GM12878 (cell line): Measurements from ENCODE around the gene RTF1. TPM values are rescaled to one million over a fixed set of nuclear protein-coding genes. Genes with fewer than 3 reads are reported as not detected.

ENCODE experiments used
- ATAC-seq: fragments of 200-7000 bp; cut with Tn5 transposase; 3 replicates; pipeline ENCODE4 v1.9.1; 2020; ENCODE audit warnings: mild to moderate bottlenecking, moderate library complexity
- BruUV-seq: library from RNA; stranded (reverse); fragments of 400-500 nt; replicated peaks from 2 replicates; lab custom pipeline; 2021; lab: Mats Ljungman, UMichigan
- CTCF ChIA-PET: fragments of 300-600 bp; sonication (Branson Sonifier 250); formaldehyde crosslinking; extraction: SDS; loops from one replicate; lab custom pipeline; 2021; ENCODE audit warnings: inconsistent platforms; lab: Yijun Ruan, JAX
- POLR2A ChIA-PET: fragments of 350-600 bp; formaldehyde crosslinking; extraction: SDS; loops from one replicate; lab custom pipeline; 2021; ENCODE audit warnings: inconsistent platforms; lab: Charles Lee
- RAD21 ChIA-PET: fragments of 300-600 bp; sonication (Branson Sonifier 250); formaldehyde crosslinking; loops from one replicate; lab custom pipeline; 2023; ENCODE audit warnings: antibody characterized with exemption; ENCODE audit not compliant: unreplicated experiment; lab: Charles Lee
- SMC1A ChIA-PET: fragments of 300-600 bp; sonication (Branson Sonifier 250); formaldehyde crosslinking; loops from one replicate; lab custom pipeline; 2023; ENCODE audit not compliant: unreplicated experiment, uncharacterized antibody; lab: Charles Lee
- DNase-seq: peaks from one replicate; pipeline ENCODE4 v3.0.0-alpha.2; 2011; ENCODE audit warnings: low read depth, low spot score
- FAIRE-seq: peaks from 3 replicates; lab custom pipeline; 2011; peaks lifted over from hg19 to GRCh38; lab: Jason Lieb, UNC
- H2AFZ ChIP-seq: 2 replicates; pipeline ENCODE4 v1.6.0; 2011; ENCODE audit warnings: low read depth, low read length, control low read depth; ENCODE audit not compliant: control insufficient read depth
- H3K27ac ChIP-seq: 2 replicates; pipeline ENCODE4 v1.5.1; 2011; ENCODE audit warnings: control low read depth; ENCODE audit not compliant: control insufficient read depth, insufficient read depth
- H3K27me3 ChIP-seq, 2 experiments: replicated peaks in 1 of 2; 2 replicates each; pipeline versions ENCODE4 v1.6.0 to v1.6.1; 2011; ENCODE audit warnings: low read length in 1 of 2; ENCODE audit not compliant: control insufficient read depth in 2 of 2, insufficient read depth in 2 of 2
- H3K36me3 ChIP-seq, 2 experiments: 2 replicates each; pipeline ENCODE4 v1.5.1; 2011; ENCODE audit warnings: low read length in 1 of 2; ENCODE audit not compliant: control insufficient read depth in 2 of 2, insufficient read depth in 2 of 2
- H3K4me1 ChIP-seq: 2 replicates; pipeline ENCODE4 v1.6.1; 2011; ENCODE audit warnings: mild to moderate bottlenecking, low read length, moderate library complexity, mixed read lengths; ENCODE audit not compliant: control insufficient read depth, insufficient read depth
- H3K4me2 ChIP-seq: 2 replicates; pipeline ENCODE4 v1.6.0; 2011; ENCODE audit warnings: control low read depth; ENCODE audit not compliant: control insufficient read depth, insufficient read depth
- H3K4me3 ChIP-seq: fragments of 200-600 bp; sonication (generic); 2 replicates; pipeline ENCODE4 v1.5.1; 2016
- H3K79me2 ChIP-seq: 2 replicates; pipeline ENCODE4 v1.6.0; 2011; ENCODE audit warnings: low read length; ENCODE audit not compliant: control insufficient read depth, insufficient read depth
- H3K9ac ChIP-seq: 2 replicates; pipeline ENCODE4 v1.8.0; 2011; ENCODE audit warnings: low read length, control low read depth, mixed read lengths; ENCODE audit not compliant: control insufficient read depth, insufficient read depth
- H3K9me3 ChIP-seq: replicated peaks from 3 replicates; pipeline ENCODE4 v1.5.1; 2011; ENCODE audit warnings: mild to moderate bottlenecking, low read length; ENCODE audit not compliant: control insufficient read depth, insufficient read depth
- H4K20me1 ChIP-seq: 2 replicates; pipeline ENCODE4 v1.6.0; 2011; ENCODE audit not compliant: control insufficient read depth, insufficient read depth
- BCL3 ChIP-seq: IDR thresholded peaks from 2 replicates; pipeline ENCODE4 v1.6.1; 2011; ENCODE audit warnings: borderline replicate concordance, low read depth, mild to moderate bottlenecking, moderate library complexity, low read length; ENCODE audit not compliant: insufficient read depth, poor library complexity, severe bottlenecking
- CBFB ChIP-seq: IDR thresholded peaks from 2 replicates; pipeline ENCODE4 v1.6.1; 2016; ENCODE audit warnings: antibody characterized with exemption, low read depth
- CBX3 ChIP-seq: fragments of 200-600 bp; sonication (generic); IDR thresholded peaks from 2 replicates; pipeline ENCODE4 v1.6.1; 2016; ENCODE audit warnings: low read depth, borderline replicate concordance
- CHD1 ChIP-seq: IDR thresholded peaks from 2 replicates; pipeline ENCODE4 v1.6.1; 2012; ENCODE audit warnings: low read depth, low read length, improper control_type of control experiment
- ETV6 ChIP-seq, 2 experiments: fragments of 450-650 bp in 1 of 2; IDR thresholded peaks in 1 of 2; conservative IDR thresholded peaks in 1 of 2; 2 replicates each; pipeline ENCODE4 v1.6.1; 2014; ENCODE audit warnings: antibody characterized with exemption in 1 of 2, borderline replicate concordance in 1 of 2, low read depth in 1 of 2, mild to moderate bottlenecking in 1 of 2, moderate library complexity in 1 of 2
- HCFC1 ChIP-seq: fragments of 150-350 bp; IDR thresholded peaks from 2 replicates; pipeline ENCODE4 v1.6.1; 2014; ENCODE audit warnings: low read length
- HSF1 ChIP-seq: fragments of 150-350 bp; IDR thresholded peaks from 2 replicates; pipeline ENCODE4 v1.6.1; 2014; ENCODE audit warnings: mild to moderate bottlenecking, low read depth, low read length
- MXI1 ChIP-seq: fragments of 150-350 bp; IDR thresholded peaks from 2 replicates; pipeline ENCODE4 v1.6.1; 2011; ENCODE audit warnings: low read depth, mild to moderate bottlenecking, inconsistent platforms, low read length, improper control_type of control experiment
- NFYA ChIP-seq: IDR thresholded peaks from 2 replicates; pipeline ENCODE4 v1.6.1; 2011; ENCODE audit warnings: low read depth, mild to moderate bottlenecking, low read length, improper control_type of control experiment, borderline replicate concordance
- NR2C1 ChIP-seq: fragments of 450-650 bp; IDR thresholded peaks from 2 replicates; pipeline ENCODE4 v1.6.1; 2017; ENCODE audit warnings: antibody characterized with exemption, mild to moderate bottlenecking, moderate library complexity
- PBX3 ChIP-seq: IDR thresholded peaks from 2 replicates; pipeline ENCODE4 v1.6.1; 2011; ENCODE audit warnings: mild to moderate bottlenecking, low read depth, low read length, moderate library complexity; ENCODE audit not compliant: insufficient replicate concordance
- POU2F2 ChIP-seq: IDR thresholded peaks from 3 replicates; pipeline ENCODE4 v1.6.1; 2011; ENCODE audit warnings: low read depth, mild to moderate bottlenecking, low read length, borderline replicate concordance
- SMARCA5 ChIP-seq: fragments of 450-650 bp; IDR thresholded peaks from 2 replicates; pipeline ENCODE4 v1.6.1; 2017; ENCODE audit warnings: mild to moderate bottlenecking
- SUPT20H ChIP-seq: IDR thresholded peaks from 2 replicates; pipeline ENCODE4 v1.6.1; 2011; ENCODE audit warnings: low read depth, mild to moderate bottlenecking, low read length, moderate library complexity, borderline replicate concordance; ENCODE audit not compliant: control insufficient read depth
- WRNIP1 ChIP-seq: IDR thresholded peaks from 2 replicates; pipeline ENCODE4 v1.6.1; 2011; ENCODE audit warnings: low read depth, low read length, improper control_type of control experiment, borderline replicate concordance
- ZSCAN29 ChIP-seq: fragments of 450-650 bp; IDR thresholded peaks from 2 replicates; pipeline ENCODE4 v1.6.1; 2017; ENCODE audit warnings: mild to moderate bottlenecking, moderate library complexity
- WGBS: methylation state at CpG from one replicate; pipeline ENCODE4 v1.1.6; 2016; ENCODE audit warnings: low lambda C conversion rate; ENCODE audit not compliant: insufficient replicate concordance, insufficient coverage; ENCODE audit errors: missing lambda C conversion rate; 5-methylcytosine and 5-hydroxymethylcytosine counted together
- in situ Hi-C: fragments of 300-500 bp; cut with MboI; formaldehyde crosslinking; loops from 9 replicates; pipeline ENCODE4 v1.14.3; 2018; ENCODE audit warnings: mixed read lengths
- intact Hi-C: fragments of 100-400 bp; cut with micrococcal nuclease; formaldehyde crosslinking; loops from one replicate; pipeline ENCODE4 v1.14.2; 2022; ENCODE audit not compliant: unreplicated experiment
- polyA plus RNA-seq, 11 experiments: library from polyadenylated mRNA; depleted of rRNA in 4 of 11; unstranded in 6 of 11; stranded (reverse) in 5 of 11; fragments of >200 nt; fragmentation: Nextera tagmentation in 4 of 11; fragmentation: Illumina TruSeq in 1 of 11; extraction: Ambion mirVana in 4 of 11; extraction: Trizol in 1 of 11; gene quantifications; 1 replicate in 1 of 11; 2 replicates in 10 of 11; pipeline versions ENCODE4 v1.2.1 to v1.2.3, GENCODE V29; 2011 to 2016; ENCODE audit warnings: inconsistent platforms in 2 of 11, missing spikeins in 2 of 11, low read depth in 1 of 11
- total RNA-seq, 4 experiments: library from RNA; depleted of rRNA in 3 of 4; stranded (reverse); fragments of >200 nt in 3 of 4; fragmentation: Illumina TruSeq in 1 of 4; extraction: Trizol in 1 of 4; gene quantifications; 2 replicates each; pipeline versions ENCODE4 v1.2.1 to v1.2.3, GENCODE V29; 2013 to 2021

The RTF1 gene
- total and polyA plus RNA-seq, 10 of the 15 experiments (the other 5 are each of a cell fraction or from before 2014, with no cell fraction given) = 7.2 to 67.9 (median 32.3) TPM

- TF ChIP-seq NFYA (no peak), SUPT20H (no peak), CBX3 (no peak), WRNIP1 (no peak), NR2C1 (no peak), ETV6 (conservative IDR thresholded peaks at IDR 0.05 in 1 of 2, IDR thresholded peaks at IDR 0.05 in 1 of 2; ENCODE audit: borderline replicate concordance in 1 of 2, low read depth in 1 of 2) (no peak), ZSCAN29 (no peak), CHD1 (no peak), MXI1 (no peak), POU2F2 (no peak), HSF1 (no peak), SMARCA5 (no peak), HCFC1 (no peak), CBFB (no peak), PBX3 (no peak), BCL3 (no peak)
- Histone ChIP-seq H3K36me3 (peaks cover 0 to 9% of the 10 kb centered on the region in 2 experiments; a peak in 3 of 4 replicates), H2AFZ (no peak overlapping the region), H3K79me2 (peaks cover 7% of the 10 kb centered on the region), H3K4me3 (no peak overlapping the region), H3K9me3 (no peaks in the 10 kb centered on the region), H3K4me2 (no peak overlapping the region), H4K20me1 (no peaks in the 10 kb centered on the region), H3K9ac (no peak overlapping the region), H3K27me3 (no peaks in the 10 kb centered on the region), H3K4me1 (0 out of 2 replicates have a peak, but pooled peaks cover 2% of the 10 kb centered on the region), H3K27ac (no peak overlapping the region)
- in situ Hi-C loops = no loop called here
- ATAC-seq (no peak), DNase-seq (no peak), FAIRE-seq (no peak)
- intact Hi-C loops = no loop called here
- ChIA-PET RAD21 (interaction anchor here (0.6 kb wide), 1 partner anchor 31 kb away, joined by 4 read pairs; no protein-coding TSS in a partner anchor), POLR2A (interaction anchor here (0.5 kb wide), 1 partner anchor 533 kb away, joined by 3 read pairs; no protein-coding TSS in a partner anchor), CTCF (interaction anchor here (0.6 kb wide), 1 partner anchor 466 kb away, joined by 4 read pairs; no protein-coding TSS in a partner anchor), SMC1A (interaction anchor here (1.1 kb wide), 1 partner anchor 24 kb away, joined by 3 read pairs; no protein-coding TSS in a partner anchor)
- BruUV-seq = no TSS peak
- 90% methylated on average over 11 of the region's 11 CpGs for WGBS
Measured at GRCh38 chr15:41438206-41438605, 21.3 kb downstream of the RTF1 start.
